Gastroesophageal sphincter (tissue), 3 donors: ENCODE results near the gene SLC9A1.

ENCODE experiments used
- EP300 ChIP-seq: sonication (generic); formaldehyde crosslinking; IDR thresholded peaks from one replicate; pipeline ENCODE4 v1.6.1; 2017; ENCODE audit warnings: antibody characterized with exemption, mild to moderate bottlenecking
- POLR2AphosphoS5 ChIP-seq: sonication (generic); formaldehyde crosslinking; IDR thresholded peaks from one replicate; pipeline ENCODE4 v1.6.1; 2017; ENCODE audit warnings: antibody characterized with exemption
- TF ChIP-seq, protein P1 (sequence below), 4 experiments: fragments of 200-600 bp in 2 of 4; fragments of 450-650 bp in 2 of 4; sonication (generic) in 1 of 4; IDR thresholded peaks; one replicate each; pipeline ENCODE4 v1.5.1; 2017 to 2019; ENCODE audit warnings: antibody characterized with exemption in 4 of 4, mild to moderate bottlenecking in 2 of 4, moderate library complexity in 2 of 4

DNA sequence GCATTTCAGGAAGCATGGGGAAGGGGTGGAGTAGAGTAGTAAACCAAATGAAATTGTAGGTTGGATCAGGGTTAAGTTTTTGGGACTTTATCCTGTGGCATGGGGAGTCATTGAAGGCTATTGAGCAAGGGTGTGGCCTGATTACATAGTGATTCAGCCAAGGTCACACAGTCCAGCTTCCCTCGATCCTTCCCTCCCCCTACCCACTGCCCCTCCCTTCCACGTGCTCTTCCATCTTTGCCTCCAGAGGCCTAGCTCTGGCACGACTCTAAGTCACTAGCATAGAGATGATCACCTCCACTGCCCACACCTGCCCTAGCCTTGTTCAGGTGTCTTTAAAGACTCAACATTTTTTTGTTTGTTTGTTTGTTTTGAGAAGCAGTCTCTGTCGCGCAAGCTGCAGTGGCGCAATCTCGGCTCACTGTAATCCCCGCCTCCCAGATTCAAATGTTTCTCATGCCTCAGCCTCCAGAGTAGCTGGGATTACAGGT, 37.2 kb upstream of the SLC9A1 start:
- TF ChIP-seq, protein P1, sequence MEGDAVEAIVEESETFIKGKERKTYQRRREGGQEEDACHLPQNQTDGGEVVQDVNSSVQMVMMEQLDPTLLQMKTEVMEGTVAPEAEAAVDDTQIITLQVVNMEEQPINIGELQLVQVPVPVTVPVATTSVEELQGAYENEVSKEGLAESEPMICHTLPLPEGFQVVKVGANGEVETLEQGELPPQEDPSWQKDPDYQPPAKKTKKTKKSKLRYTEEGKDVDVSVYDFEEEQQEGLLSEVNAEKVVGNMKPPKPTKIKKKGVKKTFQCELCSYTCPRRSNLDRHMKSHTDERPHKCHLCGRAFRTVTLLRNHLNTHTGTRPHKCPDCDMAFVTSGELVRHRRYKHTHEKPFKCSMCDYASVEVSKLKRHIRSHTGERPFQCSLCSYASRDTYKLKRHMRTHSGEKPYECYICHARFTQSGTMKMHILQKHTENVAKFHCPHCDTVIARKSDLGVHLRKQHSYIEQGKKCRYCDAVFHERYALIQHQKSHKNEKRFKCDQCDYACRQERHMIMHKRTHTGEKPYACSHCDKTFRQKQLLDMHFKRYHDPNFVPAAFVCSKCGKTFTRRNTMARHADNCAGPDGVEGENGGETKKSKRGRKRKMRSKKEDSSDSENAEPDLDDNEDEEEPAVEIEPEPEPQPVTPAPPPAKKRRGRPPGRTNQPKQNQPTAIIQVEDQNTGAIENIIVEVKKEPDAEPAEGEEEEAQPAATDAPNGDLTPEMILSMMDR (IDR thresholded peaks at IDR 0.05), result no peak
- TF ChIP-seq EP300, result no peak
- TF ChIP-seq POLR2AphosphoS5, result no peak
